BE2C (cell line): ENCODE measurements around the gene BAZ1B.
"Not testable (repeated sequence)": the region's sequence is repeated elsewhere in the genome, so short reads cannot be mapped to it uniquely, and the experiment has no call there.

Source experiments
- DNase-seq: peaks from one replicate; pipeline ENCODE4 v3.0.0-alpha.2; 2020
- H3K27me3 ChIP-seq: fragments of 250-450 bp; sonication (Bioruptor Pico); 2 replicates; pipeline ENCODE4 v1.5.1; 2020; ENCODE audit warnings: mild to moderate bottlenecking
- H3K36me3 ChIP-seq: fragments of 250-450 bp; sonication (Bioruptor Pico); 2 replicates; pipeline ENCODE4 v1.5.1; 2020; ENCODE audit warnings: mild to moderate bottlenecking
- H3K4me1 ChIP-seq: fragments of 250-450 bp; sonication (Bioruptor Pico); 2 replicates; pipeline ENCODE4 v1.5.1; 2020
- H3K4me3 ChIP-seq: 2 replicates; pipeline ENCODE4 v1.5.1; 2011; ENCODE audit warnings: low read depth, low read length
- H3K9me3 ChIP-seq: fragments of 250-450 bp; sonication (Bioruptor Pico); 2 replicates; pipeline ENCODE4 v1.5.1; 2020
- CTCF ChIP-seq: IDR thresholded peaks from 2 replicates; pipeline ENCODE4 v1.5.1; 2012; ENCODE audit warnings: mild to moderate bottlenecking, low read depth, low read length

Gene BAZ1B

GRCh38 chr7:73433924-73434700 is 88.0 kb downstream of the BAZ1B start:
- DNase-seq: no peak
- TF ChIP-seq CTCF: no peak
- Histone ChIP-seq H3K4me1 (peaks cover 11% of the 10 kb centered on the region), H3K9me3 (no peaks in the 10 kb centered on the region; the same call in 1 of the 2 replicates), H3K36me3 (no peaks in the 10 kb centered on the region), H3K27me3 (no peaks in the 10 kb centered on the region; the same call in 1 of the 2 replicates), H3K4me3 (no peak overlapping the region; the same call in 1 of the 2 replicates)

GRCh38 chr7:73432676-73433075 is 89.4 kb downstream of the BAZ1B start:
- Histone ChIP-seq H3K4me3 (no peak overlapping the region), H3K9me3 (no peaks in the 10 kb centered on the region; the same call in 1 of the 2 replicates), H3K36me3 (no peaks in the 10 kb centered on the region), H3K27me3 (no peaks in the 10 kb centered on the region; the same call in 1 of the 2 replicates), H3K4me1 (peaks cover 16% of the 10 kb centered on the region)
- no peak for TF ChIP-seq CTCF
- no peak for DNase-seq

GRCh38 chr7:73431041-73431835 is 90.9 kb downstream of the BAZ1B start:
- Histone ChIP-seq H3K4me1 (peaks cover 14% of the 10 kb centered on the region), H3K27me3 (no peaks in the 10 kb centered on the region; the same call in 1 of the 2 replicates), H3K4me3 (no peak overlapping the region), H3K36me3 (no peaks in the 10 kb centered on the region), H3K9me3 (no peaks in the 10 kb centered on the region; the same call in 1 of the 2 replicates)
- no peak for TF ChIP-seq CTCF
- no peak for DNase-seq

GRCh38 chr7:73430540-73430939 is 91.6 kb downstream of the BAZ1B start:
- H3K27me3 ChIP-seq, DNase-seq, H3K9me3 ChIP-seq, H3K4me1 ChIP-seq, H3K4me3 ChIP-seq, H3K36me3 ChIP-seq: not testable (repeated sequence)

- no peak overlapping the region for H3K4me3 ChIP-seq
- no peaks in the 10 kb centered on the region; the same call in 1 of the 2 replicates for H3K9me3 ChIP-seq
- no peak for TF ChIP-seq CTCF
- no peaks in the 10 kb centered on the region for H3K36me3 ChIP-seq
- H3K4me1 ChIP-seq: peaks cover 9% of the 10 kb centered on the region
- DNase-seq: no peak
- no peaks in the 10 kb centered on the region; the same call in 1 of the 2 replicates for H3K27me3 ChIP-seq
Measured at GRCh38 chr7:73429622-73430505, 92.2 kb downstream of the BAZ1B start.

GRCh38 chr7:73429215-73429614 is 92.9 kb downstream of the BAZ1B start:
- Histone ChIP-seq H3K9me3 (no peaks in the 10 kb centered on the region; the same call in 1 of the 2 replicates), H3K27me3 (no peaks in the 10 kb centered on the region; the same call in 1 of the 2 replicates), H3K4me1 (peaks cover 9% of the 10 kb centered on the region), H3K36me3 (no peaks in the 10 kb centered on the region), H3K4me3 (no peak overlapping the region)
- no peak for TF ChIP-seq CTCF
- peak; percentile 90 for DNase-seq
